IMR-90 (cell line): ENCODE results near the gene PBX4. TPM values are rescaled to one million over a fixed set of nuclear protein-coding genes. Genes with fewer than 3 reads are reported as not detected.

Experiments
- ATAC-seq: fragments of 200-7000 bp; cut with Tn5 transposase; 2 replicates; pipeline ENCODE4 v1.9.1; 2020; ENCODE audit warnings: low read depth, mild to moderate bottlenecking, moderate library complexity
- BruUV-seq: library from RNA; stranded (reverse); fragments of 400-500 nt; replicated peaks from 2 replicates; lab custom pipeline; 2021; lab: Mats Ljungman, UMichigan
- CTCF ChIA-PET: fragments of 300-600 bp; formaldehyde crosslinking; extraction: SDS; loops from one replicate; lab custom pipeline; 2021; ENCODE audit warnings: antibody characterized with exemption; lab: Yijun Ruan, JAX
- POLR2A ChIA-PET: fragments of 300-600 bp; sonication (Branson Sonifier 250); formaldehyde crosslinking; loops from one replicate; lab custom pipeline; 2022; ENCODE audit warnings: antibody characterized with exemption; ENCODE audit not compliant: unreplicated experiment; lab: Charles Lee
- DNase-seq: peaks from one replicate; pipeline ENCODE4 v3.0.0; 2013
- H2AFZ ChIP-seq: replicated peaks from 2 replicates; pipeline ENCODE3; 2013; ENCODE audit warnings: low read length, mild to moderate bottlenecking; ENCODE audit not compliant: poor library complexity
- H2AK5ac ChIP-seq: 2 replicates; pipeline ENCODE4 v1.6.1; 2013; ENCODE audit warnings: low read depth, low read length, inconsistent platforms
- H2AK9ac ChIP-seq: replicated peaks from 2 replicates; pipeline ENCODE3; 2013; ENCODE audit warnings: mild to moderate bottlenecking, low read depth, low read length, moderate library complexity; ENCODE audit not compliant: poor library complexity
- H2BK120ac ChIP-seq: 2 replicates; pipeline ENCODE4 v1.6.1; 2013; ENCODE audit warnings: low read depth, low read length, inconsistent platforms
- H2BK15ac ChIP-seq: 3 replicates; pipeline ENCODE4 v1.6.1; 2013; ENCODE audit warnings: low read depth, low read length, inconsistent platforms
- H2BK20ac ChIP-seq: 2 replicates; pipeline ENCODE4 v1.6.1; 2013; ENCODE audit warnings: low read depth, mild to moderate bottlenecking, inconsistent platforms, low read length, moderate library complexity
- H2BK5ac ChIP-seq: 2 replicates; pipeline ENCODE4 v1.6.1; 2013; ENCODE audit warnings: mild to moderate bottlenecking, low read depth, low read length, inconsistent platforms; ENCODE audit not compliant: poor library complexity, severe bottlenecking
- H3K14ac ChIP-seq: replicated peaks from 2 replicates; pipeline ENCODE4 v1.6.1; 2013; ENCODE audit warnings: low read depth, low read length, inconsistent platforms
- H3K18ac ChIP-seq: 2 replicates; pipeline ENCODE4 v1.6.1; 2013; ENCODE audit warnings: low read depth, low read length, control low read depth
- H3K23ac ChIP-seq: 2 replicates; pipeline ENCODE4 v1.6.1; 2013; ENCODE audit warnings: low read depth, low read length, inconsistent platforms
- H3K27ac ChIP-seq: 2 replicates; pipeline ENCODE4 v1.5.1; 2013; ENCODE audit warnings: mild to moderate bottlenecking, control low read depth, low read length; ENCODE audit not compliant: insufficient read depth
- H3K27me3 ChIP-seq: 2 replicates; pipeline ENCODE4 v1.6.1; 2013; ENCODE audit warnings: low read length; ENCODE audit not compliant: control insufficient read depth, insufficient read depth
- H3K36me3 ChIP-seq: 2 replicates; pipeline ENCODE4 v1.6.1; 2013; ENCODE audit warnings: low read length, mixed read lengths; ENCODE audit not compliant: control insufficient read depth, insufficient read depth
- H3K4ac ChIP-seq: 2 replicates; pipeline ENCODE4 v1.6.1; 2013; ENCODE audit warnings: low read depth, low read length, inconsistent platforms
- H3K4me1 ChIP-seq: 2 replicates; pipeline ENCODE4 v1.6.1; 2013; ENCODE audit warnings: low read length, mixed read lengths; ENCODE audit not compliant: control insufficient read depth, insufficient read depth
- H3K4me2 ChIP-seq: 2 replicates; pipeline ENCODE4 v1.6.1; 2013; ENCODE audit warnings: low read depth, mild to moderate bottlenecking, control low read depth, low read length, moderate library complexity
- H3K4me3 ChIP-seq: 2 replicates; pipeline ENCODE4 v1.5.1; 2013; ENCODE audit warnings: low read depth, mild to moderate bottlenecking, control low read depth, low read length, moderate library complexity; ENCODE audit not compliant: insufficient read depth
- H3K56ac ChIP-seq: 2 replicates; pipeline ENCODE4 v1.6.1; 2013; ENCODE audit warnings: low read length, inconsistent platforms; ENCODE audit not compliant: insufficient read depth; ENCODE audit errors: extremely low read depth
- H3K79me1 ChIP-seq, 2 experiments: 2 replicates each; pipeline ENCODE4 v1.6.1; 2013; ENCODE audit warnings: low read length in 2 of 2, inconsistent platforms in 1 of 2, low read depth in 1 of 2
- H3K9ac ChIP-seq: 2 replicates; pipeline ENCODE4 v1.6.1; 2013; ENCODE audit warnings: low read depth, low read length, control low read depth
- H3K9me1 ChIP-seq: 2 replicates; pipeline ENCODE4 v1.6.1; 2013; ENCODE audit warnings: low read length, inconsistent platforms; ENCODE audit not compliant: insufficient read depth
- H3K9me3 ChIP-seq: 2 replicates; pipeline ENCODE4 v1.6.1; 2013; ENCODE audit warnings: low read length; ENCODE audit not compliant: control insufficient read depth, insufficient read depth
- H4K20me1 ChIP-seq: 2 replicates; pipeline ENCODE4 v1.6.1; 2013; ENCODE audit warnings: low read length, inconsistent platforms; ENCODE audit not compliant: insufficient read depth
- H4K5ac ChIP-seq: 2 replicates; pipeline ENCODE4 v1.6.1; 2013; ENCODE audit warnings: mild to moderate bottlenecking, low read depth, low read length, control low read depth
- H4K8ac ChIP-seq, 2 experiments: 2 replicates each; pipeline ENCODE4 v1.6.1; 2013; ENCODE audit warnings: low read depth in 2 of 2, low read length in 2 of 2, control low read depth in 1 of 2, inconsistent platforms in 1 of 2
- H4K91ac ChIP-seq: 2 replicates; pipeline ENCODE4 v1.6.1; 2013; ENCODE audit warnings: low read depth, low read length, inconsistent platforms; ENCODE audit not compliant: insufficient read depth
- BHLHE40 ChIP-seq: fragments of 150-350 bp; IDR thresholded peaks from 2 replicates; pipeline ENCODE4 v1.6.1; 2016; ENCODE audit warnings: mild to moderate bottlenecking, low read depth, low read length
- CEBPB ChIP-seq: IDR thresholded peaks from 2 replicates; pipeline ENCODE4 v1.6.1; 2012; ENCODE audit warnings: low read depth, low read length, improper control_type of control experiment
- MXI1 ChIP-seq: IDR thresholded peaks from 2 replicates; pipeline ENCODE4 v1.6.1; 2012; ENCODE audit warnings: low read depth, mild to moderate bottlenecking, low read length, moderate library complexity, borderline replicate concordance
- NFE2L2 ChIP-seq: fragments of 150-350 bp; IDR thresholded peaks from 2 replicates; pipeline ENCODE4 v1.6.1; 2016; ENCODE audit warnings: low read depth, mild to moderate bottlenecking, low read length
- RFX5 ChIP-seq: IDR thresholded peaks from 2 replicates; pipeline ENCODE4 v1.8.0; 2012; ENCODE audit warnings: low read depth, mild to moderate bottlenecking, low read length, moderate library complexity
- SMC3 ChIP-seq: fragments of 150-350 bp; IDR thresholded peaks from 2 replicates; pipeline ENCODE4 v1.6.1; 2016; ENCODE audit warnings: low read depth, mild to moderate bottlenecking, antibody characterized with exemption, low read length, moderate library complexity
- WGBS, 2 experiments: methylation state at CpG; one replicate each; pipeline versions ENCODE4 v1.1.5 to v1.1.7; 2013; ENCODE audit warnings: missing lambda C conversion rate in 2 of 2; ENCODE audit not compliant: insufficient read length in 1 of 2; ENCODE audit errors: extremely low coverage in 2 of 2; 5-methylcytosine and 5-hydroxymethylcytosine counted together
- dilution Hi-C: fragments of 300-500 bp; cut with HindIII; formaldehyde crosslinking; loops from one replicate; pipeline ENCODE4 v1.14.3; 2018; ENCODE audit warnings: low sequenced_read_pairs; ENCODE audit not compliant: unreplicated experiment
- in situ Hi-C: fragments of 300-500 bp; cut with MboI; formaldehyde crosslinking; loops from 3 replicates; pipeline ENCODE4 v1.14.3; 2019; ENCODE audit warnings: low sequenced_read_pairs, inconsistent platforms, mixed read lengths
- intact Hi-C: fragments of 100-400 bp; cut with micrococcal nuclease; formaldehyde crosslinking; loops from 2 replicates; pipeline ENCODE4 v1.10.0; 2022
- polyA plus RNA-seq, 3 experiments: library from polyadenylated mRNA; depleted of rRNA; stranded (reverse); fragments of >200 nt; gene quantifications; 2 replicates each; pipeline ENCODE4 v1.2.3, GENCODE V29; 2012; ENCODE audit warnings: low replicate concordance in 1 of 3
- total RNA-seq: library from RNA; depleted of rRNA; stranded (reverse); fragments of >200 nt; gene quantifications from 2 replicates; pipeline ENCODE4 v1.2.3, GENCODE V29; 2012
- TF ChIP-seq, protein P1 (sequence below): fragments of 150-350 bp; IDR thresholded peaks from 2 replicates; pipeline ENCODE4 v1.6.1; 2016; ENCODE audit warnings: low read depth, mild to moderate bottlenecking, low read length, moderate library complexity, borderline replicate concordance
- TF ChIP-seq, protein P2 (sequence below): conservative IDR thresholded peaks from 2 replicates; pipeline ENCODE4 v1.5.1; 2012; ENCODE audit warnings: mild to moderate bottlenecking, low read depth, low read length, improper control_type of control experiment

The PBX4 gene
- total and polyA plus RNA-seq, 2 of the 4 experiments (the other 2 are of a cell fraction) = 0.90 to 2.9 TPM

DNA sequence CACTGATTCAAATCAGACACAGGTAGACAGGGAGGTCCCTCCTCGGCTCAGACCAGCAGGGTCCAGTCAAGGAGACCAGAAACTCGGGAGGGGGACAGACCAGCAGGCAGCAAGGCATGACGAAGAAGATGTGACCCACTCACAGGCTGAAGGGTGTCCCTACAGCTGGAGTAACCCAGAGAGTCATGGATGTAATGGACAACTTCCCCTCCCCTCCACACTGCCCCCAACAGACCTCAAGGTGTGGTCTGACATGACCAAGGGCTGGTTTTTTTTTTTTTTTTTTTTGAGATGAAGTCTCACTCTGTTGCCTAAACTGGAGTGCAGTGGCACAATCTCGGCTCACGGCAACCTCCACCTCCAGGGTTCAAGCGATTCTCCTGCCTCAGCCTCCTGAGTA is 34.1 kb downstream of the PBX4 start:
- Histone ChIP-seq H3K14ac (no peak overlapping the region), H3K79me1 (no peaks in the 10 kb centered on the region), H3K4me2 (no peak overlapping the region), H3K27ac (no peak overlapping the region), H4K5ac (no peak overlapping the region), H2BK120ac (no peak overlapping the region), H4K20me1 (no peaks in the 10 kb centered on the region), H3K23ac (no peak overlapping the region), H3K4me3 (no peak overlapping the region), H2BK5ac (no peak overlapping the region), H4K91ac (no peak overlapping the region), H3K4me1 (no peaks in the 10 kb centered on the region), H2AK5ac (no peak overlapping the region), H2AFZ (no peak overlapping the region), H3K4ac (no peak overlapping the region), H3K36me3 (no peaks in the 10 kb centered on the region), H3K56ac (no peak overlapping the region), H3K9ac (no peak overlapping the region), H3K9me3 (no peaks in the 10 kb centered on the region), H3K9me1 (no peaks in the 10 kb centered on the region), H3K18ac (no peak overlapping the region), H2AK9ac (no peak overlapping the region), H2BK15ac (no peak overlapping the region), H3K27me3 (no peaks in the 10 kb centered on the region), H4K8ac (no peak overlapping the region), H2BK20ac (no peak overlapping the region)
- intact Hi-C loops = no loop called here
- ChIA-PET CTCF (no interaction called here), POLR2A (no interaction called here)
- DNase-seq (no peak), ATAC-seq (no peak)
- TF ChIP-seq NFE2L2 (no peak), RFX5 (no peak), CEBPB (no peak), MXI1 (no peak), SMC3 (no peak), BHLHE40 (no peak)
- TF ChIP-seq, protein P1, sequence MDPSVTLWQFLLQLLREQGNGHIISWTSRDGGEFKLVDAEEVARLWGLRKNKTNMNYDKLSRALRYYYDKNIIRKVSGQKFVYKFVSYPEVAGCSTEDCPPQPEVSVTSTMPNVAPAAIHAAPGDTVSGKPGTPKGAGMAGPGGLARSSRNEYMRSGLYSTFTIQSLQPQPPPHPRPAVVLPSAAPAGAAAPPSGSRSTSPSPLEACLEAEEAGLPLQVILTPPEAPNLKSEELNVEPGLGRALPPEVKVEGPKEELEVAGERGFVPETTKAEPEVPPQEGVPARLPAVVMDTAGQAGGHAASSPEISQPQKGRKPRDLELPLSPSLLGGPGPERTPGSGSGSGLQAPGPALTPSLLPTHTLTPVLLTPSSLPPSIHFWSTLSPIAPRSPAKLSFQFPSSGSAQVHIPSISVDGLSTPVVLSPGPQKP = no peak
- TF ChIP-seq, protein P2, sequence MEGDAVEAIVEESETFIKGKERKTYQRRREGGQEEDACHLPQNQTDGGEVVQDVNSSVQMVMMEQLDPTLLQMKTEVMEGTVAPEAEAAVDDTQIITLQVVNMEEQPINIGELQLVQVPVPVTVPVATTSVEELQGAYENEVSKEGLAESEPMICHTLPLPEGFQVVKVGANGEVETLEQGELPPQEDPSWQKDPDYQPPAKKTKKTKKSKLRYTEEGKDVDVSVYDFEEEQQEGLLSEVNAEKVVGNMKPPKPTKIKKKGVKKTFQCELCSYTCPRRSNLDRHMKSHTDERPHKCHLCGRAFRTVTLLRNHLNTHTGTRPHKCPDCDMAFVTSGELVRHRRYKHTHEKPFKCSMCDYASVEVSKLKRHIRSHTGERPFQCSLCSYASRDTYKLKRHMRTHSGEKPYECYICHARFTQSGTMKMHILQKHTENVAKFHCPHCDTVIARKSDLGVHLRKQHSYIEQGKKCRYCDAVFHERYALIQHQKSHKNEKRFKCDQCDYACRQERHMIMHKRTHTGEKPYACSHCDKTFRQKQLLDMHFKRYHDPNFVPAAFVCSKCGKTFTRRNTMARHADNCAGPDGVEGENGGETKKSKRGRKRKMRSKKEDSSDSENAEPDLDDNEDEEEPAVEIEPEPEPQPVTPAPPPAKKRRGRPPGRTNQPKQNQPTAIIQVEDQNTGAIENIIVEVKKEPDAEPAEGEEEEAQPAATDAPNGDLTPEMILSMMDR = no peak
- in situ Hi-C loops = no loop called here
- WGBS, 2 experiments = no CpG with 5 or more reads among the region's 6 CpGs
- dilution Hi-C loops = no loop called here
- no TSS peak for BruUV-seq
